ENCODE measurements around the gene MICAL2.

GRCh38 chr11:12236744-12237101 lies 126.3 kb downstream of the MICAL2 start:
- no peak; a peak in 1 of 6 replicates for TF ChIP-seq CTCF (IDR thresholded peaks at IDR 0.05 in 2 of 3, conservative IDR thresholded peaks at IDR 0.05 in 1 of 3; ENCODE audit: borderline replicate concordance in 1 of 3, insufficient read depth in 1 of 3, low read depth in 2 of 3, low read length in 2 of 3)
- no peak for TF ChIP-seq EZH2 (IDR thresholded peaks at IDR 0.05)
- TF ChIP-seq ZNF274 (IDR thresholded peaks at IDR 0.05; ENCODE audit: low read depth, low read length), result no peak
- no peak for TF ChIP-seq POLR2A (IDR thresholded peaks at IDR 0.05; ENCODE audit: borderline replicate concordance, extremely low read depth, insufficient read depth, insufficient read length)

Measured in HCT116 (cell line).